ENCODE data around the gene C1orf50. TPM values are rescaled to one million over a fixed set of nuclear protein-coding genes. Genes with fewer than 3 reads are reported as not detected.

The C1orf50 gene
- total RNA-seq, 1 donor = 4.2 TPM

DNA sequence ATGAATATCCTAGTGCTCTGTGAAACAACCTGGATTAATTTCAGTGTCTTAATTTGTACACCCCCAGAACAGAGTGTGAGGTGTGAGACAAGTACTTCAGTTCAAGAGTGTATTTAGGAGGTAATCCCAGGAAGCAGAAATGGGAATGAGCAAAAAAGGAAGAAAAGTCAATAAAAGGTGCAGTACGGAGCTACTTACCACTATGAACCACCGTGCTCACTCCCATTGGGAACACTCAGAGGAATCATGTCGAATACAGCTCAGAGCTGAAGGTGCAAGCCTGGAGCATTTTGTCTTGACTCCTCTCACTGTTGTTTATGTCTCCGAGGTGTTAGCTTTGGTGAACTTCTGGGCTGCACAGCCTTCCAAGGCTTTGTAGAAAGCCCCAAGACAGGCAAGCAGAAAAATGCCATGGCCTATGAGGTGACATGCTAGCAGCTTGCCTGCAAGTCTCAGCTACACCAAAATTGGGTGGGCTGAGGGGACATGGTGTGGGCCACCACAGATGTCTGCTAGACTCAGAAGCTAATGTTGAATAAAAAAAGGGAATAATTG is 57.5 kb downstream of the C1orf50 start:
- no peak overlapping the region for H3K4me3 ChIP-seq (ENCODE audit: low read depth, low read length)
- TF ChIP-seq, protein P1, sequence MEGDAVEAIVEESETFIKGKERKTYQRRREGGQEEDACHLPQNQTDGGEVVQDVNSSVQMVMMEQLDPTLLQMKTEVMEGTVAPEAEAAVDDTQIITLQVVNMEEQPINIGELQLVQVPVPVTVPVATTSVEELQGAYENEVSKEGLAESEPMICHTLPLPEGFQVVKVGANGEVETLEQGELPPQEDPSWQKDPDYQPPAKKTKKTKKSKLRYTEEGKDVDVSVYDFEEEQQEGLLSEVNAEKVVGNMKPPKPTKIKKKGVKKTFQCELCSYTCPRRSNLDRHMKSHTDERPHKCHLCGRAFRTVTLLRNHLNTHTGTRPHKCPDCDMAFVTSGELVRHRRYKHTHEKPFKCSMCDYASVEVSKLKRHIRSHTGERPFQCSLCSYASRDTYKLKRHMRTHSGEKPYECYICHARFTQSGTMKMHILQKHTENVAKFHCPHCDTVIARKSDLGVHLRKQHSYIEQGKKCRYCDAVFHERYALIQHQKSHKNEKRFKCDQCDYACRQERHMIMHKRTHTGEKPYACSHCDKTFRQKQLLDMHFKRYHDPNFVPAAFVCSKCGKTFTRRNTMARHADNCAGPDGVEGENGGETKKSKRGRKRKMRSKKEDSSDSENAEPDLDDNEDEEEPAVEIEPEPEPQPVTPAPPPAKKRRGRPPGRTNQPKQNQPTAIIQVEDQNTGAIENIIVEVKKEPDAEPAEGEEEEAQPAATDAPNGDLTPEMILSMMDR (IDR thresholded peaks at IDR 0.05; ENCODE audit: insufficient read depth, low read length) = no peak
- no peak for DNase-seq (ENCODE audit: low read depth)

DNA sequence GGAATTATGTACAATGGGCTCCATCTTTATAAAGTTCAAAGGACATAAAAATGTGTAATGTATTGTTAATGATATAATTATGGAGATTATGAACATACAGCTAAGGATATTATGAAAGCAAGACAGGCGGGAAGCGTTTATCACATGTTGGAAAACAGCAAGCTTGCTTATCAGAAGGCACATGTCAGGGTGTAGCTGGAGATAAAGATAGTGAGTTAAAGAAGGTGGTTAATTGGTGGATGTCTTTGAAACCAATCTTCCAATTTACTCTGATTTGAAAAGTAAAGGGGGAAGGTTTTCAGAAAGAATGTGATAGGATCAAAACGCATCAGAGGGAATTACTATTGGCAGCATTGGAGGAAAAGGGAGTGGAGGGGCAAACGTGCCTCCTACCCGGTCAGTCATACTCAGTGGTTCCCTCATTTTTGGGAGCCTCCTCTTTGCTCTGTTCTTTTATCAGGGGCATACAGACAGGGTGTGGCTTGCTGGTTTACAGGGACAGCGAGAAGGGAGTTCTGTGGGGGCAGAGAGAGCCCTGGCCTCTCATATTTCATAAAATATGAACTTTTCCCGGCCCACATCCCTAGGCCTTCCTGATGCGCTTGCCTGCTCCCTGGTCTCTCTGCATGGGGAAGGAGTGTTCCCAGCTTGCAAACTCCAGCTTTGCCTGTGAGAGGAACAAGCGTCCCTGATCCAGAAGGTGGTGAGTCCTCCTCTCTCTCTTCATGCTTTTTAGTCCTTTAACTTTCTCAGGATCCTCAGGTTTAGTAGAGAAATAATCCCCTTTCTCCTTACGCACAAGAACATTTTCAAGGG is 58.2 kb downstream of the C1orf50 start:
- TF ChIP-seq, protein P1 (IDR thresholded peaks at IDR 0.05; ENCODE audit: insufficient read depth, low read length) = no peak
- DNase-seq (ENCODE audit: low read depth) = no peak
- H3K4me3 ChIP-seq (ENCODE audit: low read depth, low read length) = no peak overlapping the region

Other genes with a start within 250 kb of the C1orf50 start
- gene PPIH, start 108.8 kb upstream of the C1orf50 start, total RNA-seq (ENCODE audit: low replicate concordance) = 26.0 and 29.2 TPM in 2 replicates
- gene YBX1, start 84.8 kb upstream of the C1orf50 start, total RNA-seq (ENCODE audit: low replicate concordance) = 449 and 792 TPM in 2 replicates
- not detected in 2 replicates for gene CLDN19, start 27.0 kb upstream of the C1orf50 start, total RNA-seq (ENCODE audit: low replicate concordance)
- gene P3H1, start 221 bp upstream of the C1orf50 start, total RNA-seq (ENCODE audit: low replicate concordance) = 75.2 and 213 TPM in 2 replicates
- gene TMEM269, start 17.7 kb downstream of the C1orf50 start, total RNA-seq (ENCODE audit: low replicate concordance) = 0.09 TPM in 1 of 2 replicates, not detected in the other
- gene ERMAP, start 49.9 kb downstream of the C1orf50 start, total RNA-seq (ENCODE audit: low replicate concordance) = 9.3 and 16.3 TPM in 2 replicates
- 18.9 and 32.1 TPM in 2 replicates for gene SVBP, start 50.1 kb downstream of the C1orf50 start, total RNA-seq (ENCODE audit: low replicate concordance)
- 7.2 and 7.4 TPM in 2 replicates for gene ZNF691, start 79.4 kb downstream of the C1orf50 start, total RNA-seq (ENCODE audit: low replicate concordance)
- gene SLC2A1, start 191.6 kb downstream of the C1orf50 start, total RNA-seq (ENCODE audit: low replicate concordance) = 5.4 and 16.3 TPM in 2 replicates